ENCODE data around the gene KCNJ5. TPM values are rescaled to one million over a fixed set of nuclear protein-coding genes. Genes with fewer than 3 reads are reported as not detected.

The KCNJ5 gene
- total RNA-seq, 1 experiment from 2014 or later = 0.11 TPM

- no peaks in the 10 kb centered on the region for H3K4me1 ChIP-seq (ENCODE audit: insufficient read depth, low read length)
- H2BK120ac ChIP-seq (ENCODE audit: low read depth, low read length, poor library complexity, severe bottlenecking) = no peak overlapping the region
- no peaks in the 10 kb centered on the region for H4K20me1 ChIP-seq (ENCODE audit: control insufficient read depth, insufficient read depth, insufficient read length)
- H3K36me3 Mint-ChIP-seq (ENCODE audit: insufficient read depth in 1 of 3, low read depth in 3 of 3) = no peaks in the 10 kb centered on the region
- H2AFZ ChIP-seq (ENCODE audit: low read length) = no peak overlapping the region
- H3K27ac ChIP-seq (ENCODE audit: insufficient read length, low read depth, low read length) = no peak overlapping the region
- no peaks in the 10 kb centered on the region for H3K79me1 ChIP-seq (ENCODE audit: insufficient read depth, low read depth, low read length, poor library complexity, severe bottlenecking)
- no peak overlapping the region for H3K4ac ChIP-seq (ENCODE audit: low read depth, low read length)
- no peak overlapping the region for H4K5ac ChIP-seq (ENCODE audit: insufficient read length, low read depth, low read length)
- H3K27ac Mint-ChIP-seq = no peak overlapping the region
- H2BK15ac ChIP-seq (ENCODE audit: low read depth, low read length) = no peak overlapping the region
- no peak overlapping the region; a peak in 1 of 5 replicates for H3K4me3 Mint-ChIP-seq
- H3K79me2 ChIP-seq (ENCODE audit: insufficient read depth, low read length) = no peaks in the 10 kb centered on the region
- no peaks in the 10 kb centered on the region for H3K23me2 ChIP-seq (ENCODE audit: insufficient read length, low read depth, low read length, poor library complexity, severe bottlenecking)
- WGBS (ENCODE audit: extremely low coverage, insufficient read length, low lambda C conversion rate) = no CpG with 5 or more reads among the region's 6 CpGs
- H2BK12ac ChIP-seq (ENCODE audit: insufficient read length, low read depth, low read length) = no peak overlapping the region
- peaks cover 15% of the 10 kb centered on the region for H3K27me3 Mint-ChIP-seq (ENCODE audit: low read depth)
- H3K9me3 ChIP-seq (ENCODE audit: control insufficient read depth, low read depth, low read length) = no peaks in the 10 kb centered on the region
- no peak overlapping the region for H4K91ac ChIP-seq (ENCODE audit: insufficient read length, low read depth, low read length)
- H3K18ac ChIP-seq (ENCODE audit: insufficient read length, low read depth, low read length) = no peak overlapping the region
- no peak overlapping the region for H2AK5ac ChIP-seq (ENCODE audit: insufficient read length, low read length)
- H2BK5ac ChIP-seq (ENCODE audit: insufficient read length, low read length) = no peak overlapping the region
- H4K8ac ChIP-seq (replicated peaks; ENCODE audit: insufficient read length, low read depth, low read length) = no peak overlapping the region
- no peak for TF ChIP-seq CTCF (conservative IDR thresholded peaks at IDR 0.05)
- H3K23ac ChIP-seq (ENCODE audit: insufficient read length, low read depth, low read length) = no peak overlapping the region
- no peak overlapping the region for H3K4me2 ChIP-seq (ENCODE audit: insufficient read depth, insufficient read length, low read length)
- peaks cover 0 to 8% of the 10 kb centered on the region in 2 experiments; a peak in 1 of 4 replicates for H3K4me1 Mint-ChIP-seq
- no peak for DNase-seq
- no peak overlapping the region for H3K14ac ChIP-seq (ENCODE audit: insufficient read depth, low read length)
- H3K27me3 ChIP-seq (ENCODE audit: insufficient read depth, low read length) = no peaks in the 10 kb centered on the region
- H3T11ph ChIP-seq (ENCODE audit: low read length) = no peak overlapping the region
- no peak overlapping the region for H3K9ac ChIP-seq (ENCODE audit: extremely low read depth, insufficient read length, low read length)
- H2BK20ac ChIP-seq (ENCODE audit: low read depth, low read length, poor library complexity, severe bottlenecking) = no peak overlapping the region
- no peak overlapping the region for H3K56ac ChIP-seq (ENCODE audit: insufficient read length, low read depth, low read length)
- no peaks in the 10 kb centered on the region for H3K9me3 Mint-ChIP-seq
Observed at GRCh38 chr11:128853559-128853958, 37.6 kb upstream of the KCNJ5 start.

All from H9 (cell line).